LNCaP clone FGC (cell line): ENCODE results near the gene TPMT.

ENCODE experiments used
- DNase-seq: peaks from one replicate; pipeline ENCODE4 v3.0.0-alpha.2; 2011; ENCODE audit warnings: low read depth
- H3K4me3 ChIP-seq: 2 replicates; pipeline ENCODE4 v1.5.1; 2011; ENCODE audit warnings: mild to moderate bottlenecking, low read depth, low read length, control low read depth
- CTCF ChIP-seq: IDR thresholded peaks from 2 replicates; pipeline ENCODE4 v1.5.1; 2012; ENCODE audit warnings: mild to moderate bottlenecking; ENCODE audit not compliant: control insufficient read depth, insufficient read depth; ENCODE audit errors: extremely low read depth

The TPMT gene

GRCh38 chr6:18090349-18090786 lies 64.5 kb downstream of the TPMT start:
- TF ChIP-seq CTCF, result no peak
- no peak overlapping the region for H3K4me3 ChIP-seq
- no peak for DNase-seq

GRCh38 chr6:18088419-18089296 lies 66.2 kb downstream of the TPMT start:
- no peak for TF ChIP-seq CTCF
- DNase-seq, result no peak
- H3K4me3 ChIP-seq, result no peak overlapping the region

GRCh38 chr6:18087396-18088165 lies 67.3 kb downstream of the TPMT start:
- H3K4me3 ChIP-seq, result no peak overlapping the region
- no peak for TF ChIP-seq CTCF
- no peak for DNase-seq

- DNase-seq, result no peak
- no peak for TF ChIP-seq CTCF
- H3K4me3 ChIP-seq, result no peak overlapping the region
Measured at GRCh38 chr6:18081025-18081668, 73.7 kb downstream of the TPMT start.

GRCh38 chr6:18080544-18080943 lies 74.3 kb downstream of the TPMT start:
- DNase-seq, result no peak
- H3K4me3 ChIP-seq, result no peak overlapping the region
- TF ChIP-seq CTCF, result no peak

DNA sequence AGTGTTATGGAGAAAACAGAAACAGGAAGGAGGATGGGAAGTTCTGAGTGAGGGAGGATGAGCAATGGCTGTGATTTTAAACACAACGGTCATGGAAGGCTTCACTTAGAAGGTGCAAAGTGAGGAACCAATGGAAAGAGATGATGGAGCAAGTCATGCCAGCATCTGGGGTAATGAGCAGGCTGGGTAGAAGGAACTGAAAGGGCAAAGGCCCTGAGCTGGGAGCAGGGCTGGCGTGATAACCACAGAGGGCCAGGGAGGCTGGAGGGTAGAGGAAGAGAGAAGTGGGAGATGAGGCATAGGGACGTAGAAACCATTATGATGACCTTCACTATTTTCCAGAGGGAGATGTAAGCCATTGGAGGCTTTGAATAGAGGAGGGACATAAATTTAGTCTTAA lies 76.0 kb downstream of the TPMT start:
- H3K4me3 ChIP-seq, result no peak overlapping the region
- DNase-seq, result no peak
- no peak for TF ChIP-seq CTCF
